GM19035 (cell line): ENCODE measurements around the gene CAPN13.

ENCODE experiments used
- ATAC-seq: cut with Tn5 transposase; IDR thresholded peaks from one replicate; pipeline ENCODE4 v1.9.1; 2021; ENCODE audit not compliant: unreplicated experiment

CAPN13 gene

DNA sequence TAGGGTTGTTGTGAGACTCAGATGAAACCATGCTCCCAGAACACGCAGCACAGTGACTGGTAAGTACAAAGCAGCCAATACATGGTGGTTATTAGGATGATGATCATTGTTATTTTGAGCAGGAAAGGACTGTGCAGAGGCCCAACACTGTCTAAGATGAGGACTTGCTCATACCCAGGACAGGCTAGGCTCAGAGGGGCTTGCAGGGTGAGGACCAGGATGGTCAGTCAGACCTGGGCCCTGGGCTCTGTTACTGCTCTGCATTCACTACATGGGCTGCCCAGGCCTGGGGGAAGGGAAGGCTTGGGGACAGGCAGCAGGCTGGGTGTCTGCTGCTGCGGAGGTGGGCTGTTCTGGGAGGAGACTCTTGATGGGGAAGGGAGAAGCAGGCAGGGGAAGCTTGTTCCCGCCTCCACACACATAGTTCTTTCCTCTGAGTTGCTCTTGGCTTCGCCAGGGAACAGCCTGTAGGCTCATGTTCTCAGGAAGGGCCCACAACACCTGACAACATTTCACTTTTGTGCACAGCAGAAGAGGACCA lies 17.5 kb downstream of the CAPN13 start:
- no peak for ATAC-seq

GRCh38 chr2:30786923-30787685 lies 20.1 kb downstream of the CAPN13 start:
- no peak for ATAC-seq

DNA sequence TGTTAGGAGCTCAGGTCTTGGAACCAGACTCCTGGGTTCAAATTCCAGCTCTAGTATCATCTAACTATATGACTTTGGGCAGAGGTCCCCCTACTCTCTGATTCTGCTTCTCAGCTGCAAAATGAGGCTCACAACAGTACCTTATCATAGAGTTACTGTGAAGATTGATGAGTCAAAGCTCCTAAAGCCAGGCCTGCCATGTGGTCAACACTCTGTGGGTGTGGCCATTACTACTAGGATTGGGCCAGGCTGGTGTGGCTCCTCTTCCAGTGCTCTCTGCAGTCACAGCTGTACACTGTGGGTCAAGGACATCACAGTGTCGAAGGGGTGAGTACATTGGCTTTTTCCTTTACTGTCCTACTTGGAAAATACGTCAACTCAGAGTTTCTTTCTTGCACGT lies 22.6 kb downstream of the CAPN13 start:
- no peak for ATAC-seq

GRCh38 chr2:30781961-30782533 lies 25.2 kb downstream of the CAPN13 start:
- ATAC-seq, result no peak

DNA sequence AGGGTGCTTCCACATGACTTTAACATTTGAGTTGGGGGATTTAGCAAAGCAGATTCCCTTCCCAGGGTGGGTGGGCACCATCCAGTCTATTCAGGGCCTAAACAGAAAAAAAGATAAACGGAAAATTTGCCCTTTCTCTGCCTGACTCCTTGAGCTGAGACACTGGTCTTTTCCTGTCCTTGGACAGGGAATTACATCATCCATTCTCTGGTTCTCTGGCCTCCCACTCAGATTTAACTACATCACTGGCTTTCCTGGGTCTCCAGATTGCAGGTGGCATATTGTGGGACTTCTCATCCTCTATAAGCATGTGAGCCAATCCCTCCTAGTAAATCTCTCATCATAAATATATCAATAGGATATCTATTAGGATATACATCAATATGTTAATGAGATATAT lies 25.8 kb downstream of the CAPN13 start:
- no peak for ATAC-seq

- no peak for ATAC-seq
These were observed 26.4 kb downstream of the CAPN13 start for GRCh38 chr2:30780776-30781330.

GRCh38 chr2:30778611-30779010 lies 28.6 kb downstream of the CAPN13 start:
- no peak for ATAC-seq

- no peak for ATAC-seq
These were observed 29.4 kb downstream of the CAPN13 start for GRCh38 chr2:30777661-30778505.

GRCh38 chr2:30776831-30777635 lies 30.2 kb downstream of the CAPN13 start:
- ATAC-seq, result no peak

DNA sequence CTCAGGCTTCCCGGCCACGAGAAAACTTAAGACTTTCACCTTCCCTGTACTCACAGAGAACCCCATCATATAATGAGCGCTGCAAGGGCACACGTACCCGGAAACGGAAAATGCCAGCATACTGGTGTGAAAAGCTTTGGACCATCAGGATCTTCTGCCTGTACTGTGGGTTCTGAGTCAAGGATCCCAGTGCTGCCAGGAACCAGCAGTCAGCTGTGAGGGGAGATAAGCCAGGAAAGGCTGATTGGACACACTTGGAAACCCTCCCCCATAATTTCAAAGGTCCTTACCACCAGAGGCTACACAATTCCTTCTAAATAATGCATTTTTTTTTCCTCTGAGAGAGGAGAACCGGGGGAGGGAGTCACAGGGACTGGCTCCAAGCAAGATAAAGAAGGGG lies 31.4 kb downstream of the CAPN13 start:
- no peak for ATAC-seq

GRCh38 chr2:30772021-30772705 lies 35.1 kb downstream of the CAPN13 start:
- ATAC-seq, result no peak

DNA sequence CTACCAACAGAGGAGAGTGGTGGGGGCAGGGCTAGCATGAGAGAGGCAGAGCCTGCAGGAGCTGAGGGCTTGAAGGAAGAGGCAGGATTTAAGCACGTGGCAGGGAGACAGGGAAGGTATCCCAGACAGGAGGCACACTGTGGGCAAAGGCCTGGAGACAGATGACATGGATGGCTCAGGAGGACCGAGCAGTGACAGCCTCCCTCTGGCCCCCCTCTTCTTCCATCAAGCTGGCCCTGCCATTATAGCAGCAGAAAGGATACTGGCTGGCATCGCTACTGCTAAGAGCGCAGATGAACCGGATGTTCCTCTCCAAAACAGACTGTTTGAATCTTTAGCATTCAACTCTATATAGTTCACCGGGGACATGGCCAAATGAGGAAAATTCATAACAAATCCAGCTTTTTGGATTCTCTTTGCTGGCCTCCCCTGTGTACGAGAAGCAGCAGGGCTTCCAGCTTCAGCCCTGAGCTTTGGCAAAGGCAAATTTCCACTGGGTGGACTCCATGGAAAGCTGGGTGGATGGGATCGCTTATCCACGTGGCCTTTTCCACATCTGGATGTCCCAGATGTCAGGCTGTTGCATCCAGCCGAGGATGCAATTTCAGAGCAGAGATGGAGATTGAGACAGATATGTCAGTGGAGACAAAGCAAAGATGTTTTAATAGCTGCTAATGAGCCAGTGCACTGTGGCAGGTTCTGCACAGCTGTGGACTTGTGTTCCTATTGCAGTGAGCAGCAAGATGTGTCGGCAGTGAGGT lies 36.2 kb downstream of the CAPN13 start:
- no peak for ATAC-seq

GRCh38 chr2:30769891-30770462 lies 37.3 kb downstream of the CAPN13 start:
- no peak for ATAC-seq

GRCh38 chr2:30769481-30769780 lies 37.8 kb downstream of the CAPN13 start:
- no peak for ATAC-seq

DNA sequence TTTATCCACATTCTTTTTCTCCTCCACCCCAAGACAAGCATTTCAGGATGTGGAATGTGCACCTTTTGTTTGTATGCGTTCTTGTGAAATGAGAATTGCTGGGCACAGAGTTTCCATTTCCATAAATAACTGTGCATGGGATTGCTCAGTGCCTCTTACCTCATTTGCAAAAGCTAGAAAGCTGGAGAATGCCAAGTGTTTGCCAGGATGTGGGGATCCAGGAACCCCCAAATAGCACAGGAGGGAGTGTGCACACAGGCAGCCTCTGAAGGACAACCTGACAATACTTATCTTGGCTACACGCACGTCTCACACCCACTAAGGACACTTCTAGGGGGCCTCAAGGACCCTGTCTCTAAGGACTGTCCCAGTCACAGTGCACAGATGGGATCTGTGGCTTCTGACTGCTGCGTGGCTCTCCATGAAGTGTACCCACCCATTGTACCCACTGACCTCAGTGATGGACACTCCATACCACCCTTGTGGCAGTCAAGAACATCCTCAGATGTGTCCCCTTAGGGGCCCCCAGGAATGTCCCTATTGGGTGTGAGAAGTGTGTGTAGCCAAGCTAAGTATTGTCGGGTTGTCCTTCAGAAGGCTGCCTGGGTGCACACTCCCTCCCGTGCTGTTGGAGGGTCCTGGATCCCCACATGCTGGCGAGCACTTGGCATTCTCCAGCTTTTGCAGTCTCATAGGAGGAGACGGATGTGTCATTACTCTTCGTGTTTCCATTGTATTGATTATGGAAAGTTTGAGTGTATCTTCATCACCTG lies 38.4 kb downstream of the CAPN13 start:
- ATAC-seq, result no peak

DNA sequence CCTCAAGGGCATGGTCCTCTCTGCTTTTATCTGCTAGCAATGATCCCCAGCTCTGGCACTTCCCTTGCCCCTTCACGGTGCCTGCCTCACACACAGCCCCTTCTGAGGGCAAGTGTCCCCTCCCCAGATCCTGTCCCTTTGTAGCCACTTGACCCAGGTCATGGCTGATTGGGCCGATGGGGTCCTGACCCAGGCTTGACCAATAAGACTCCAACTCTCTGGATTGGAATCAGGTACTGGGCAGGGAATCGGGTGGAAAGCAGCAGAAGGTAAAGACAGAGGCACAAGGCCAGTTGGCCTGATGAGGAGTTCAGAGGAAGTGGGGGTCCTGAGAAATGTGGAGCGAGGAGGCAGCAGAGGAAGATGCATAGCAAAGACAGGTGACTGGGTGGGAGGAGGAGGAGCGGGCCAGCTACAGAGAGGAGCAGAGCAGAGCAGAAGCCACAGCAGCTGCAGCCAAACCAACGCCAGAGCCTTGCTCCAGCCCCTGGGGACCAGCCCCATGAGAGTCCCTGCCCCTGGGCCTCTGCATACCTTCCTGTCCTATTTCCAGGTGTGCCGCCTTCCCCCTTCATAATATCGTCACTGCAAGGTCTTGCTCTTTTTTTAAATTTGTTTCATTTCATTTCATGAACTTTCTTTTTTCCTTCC lies 39.1 kb downstream of the CAPN13 start:
- no peak for ATAC-seq

DNA sequence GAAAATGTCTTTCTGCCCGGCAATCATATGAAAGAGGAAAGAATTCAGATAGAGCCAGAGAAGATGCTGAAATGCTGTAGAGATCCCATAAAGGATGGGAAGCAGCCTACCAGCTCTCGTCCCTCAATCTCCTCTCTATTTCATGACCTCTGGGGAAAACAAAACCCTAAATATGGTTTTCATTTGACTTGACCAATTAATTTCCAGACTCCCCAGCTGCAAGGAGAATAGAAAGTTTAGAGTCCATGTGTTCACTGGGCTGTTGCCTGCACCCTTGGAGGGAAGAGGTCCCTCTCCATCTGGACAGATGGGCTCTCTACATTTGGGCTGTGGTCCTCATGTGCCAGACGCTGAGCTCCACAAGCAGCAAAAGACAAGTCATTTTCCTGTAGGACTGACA lies 40.6 kb downstream of the CAPN13 start:
- ATAC-seq, result no peak
